Stimulated activated CD8-positive, alpha-beta memory T cell treated with anti-CD3 and anti-CD28 coated beads, Interleukin-7, amount 100 ng/mL, for 24 hours (primary cell): ENCODE results near the gene CTDP1.
"Not testable (repeated sequence)": the region's sequence is repeated elsewhere in the genome, so short reads cannot be mapped to it uniquely, and the experiment has no call there.

Source experiments
- DNase-seq: peaks from one replicate; pipeline ENCODE4 v3.0.0-alpha.2; 2020; ENCODE audit warnings: low read depth

Gene CTDP1

GRCh38 chr18:79702906-79703305 is 23.3 kb downstream of the CTDP1 start:
- no peak for DNase-seq

GRCh38 chr18:79704631-79705030 is 25.0 kb downstream of the CTDP1 start:
- DNase-seq: no peak

- no peak for DNase-seq
These were observed 25.7 kb downstream of the CTDP1 start for GRCh38 chr18:79705272-79705671.

GRCh38 chr18:79706006-79706405 is 26.4 kb downstream of the CTDP1 start:
- no peak for DNase-seq

GRCh38 chr18:79706658-79707057 is 27.1 kb downstream of the CTDP1 start:
- no peak for DNase-seq

- no peak for DNase-seq
These were observed 27.6 kb downstream of the CTDP1 start for GRCh38 chr18:79707239-79707638.

- DNase-seq: no peak
These were observed 28.1 kb downstream of the CTDP1 start for GRCh38 chr18:79707671-79708070.

GRCh38 chr18:79708412-79708811 is 28.8 kb downstream of the CTDP1 start:
- DNase-seq: no peak

- DNase-seq: no peak
These were observed 32.7 kb downstream of the CTDP1 start for GRCh38 chr18:79712206-79712857.

GRCh38 chr18:79713341-79713740 is 33.7 kb downstream of the CTDP1 start:
- no peak for DNase-seq

- no peak for DNase-seq
These were observed 35.1 kb downstream of the CTDP1 start for GRCh38 chr18:79714531-79715240.

- DNase-seq: no peak
These were observed 35.7 kb downstream of the CTDP1 start for GRCh38 chr18:79715280-79715679.

- no peak for DNase-seq
These were observed 37.5 kb downstream of the CTDP1 start for GRCh38 chr18:79717059-79717458.

- no peak for DNase-seq
These were observed 38.0 kb downstream of the CTDP1 start for GRCh38 chr18:79717555-79718074.

- no peak for DNase-seq
These were observed 38.5 kb downstream of the CTDP1 start for GRCh38 chr18:79718126-79718525.

- DNase-seq: no peak
These were observed 39.4 kb downstream of the CTDP1 start for GRCh38 chr18:79718878-79719477.

- not testable (repeated sequence) for DNase-seq
These were observed 40.1 kb downstream of the CTDP1 start for GRCh38 chr18:79719478-79720358.

GRCh38 chr18:79720359-79720733 is 40.7 kb downstream of the CTDP1 start:
- no peak for DNase-seq

- DNase-seq: no peak
These were observed 43.4 kb downstream of the CTDP1 start for GRCh38 chr18:79723036-79723435.

GRCh38 chr18:79723628-79724027 is 44.0 kb downstream of the CTDP1 start:
- no peak for DNase-seq

GRCh38 chr18:79724299-79725080 is 44.9 kb downstream of the CTDP1 start:
- DNase-seq: no peak
